Activated gamma-delta T cell (primary cell): ENCODE results near the gene USP38.
"Not testable (repeated sequence)": the region's sequence is repeated elsewhere in the genome, so short reads cannot be mapped to it uniquely, and the experiment has no call there.

ENCODE experiments used
- DNase-seq: peaks from one replicate; lab custom pipeline; 2025; lab: John Stamatoyannopoulos, UW

Gene USP38

DNA sequence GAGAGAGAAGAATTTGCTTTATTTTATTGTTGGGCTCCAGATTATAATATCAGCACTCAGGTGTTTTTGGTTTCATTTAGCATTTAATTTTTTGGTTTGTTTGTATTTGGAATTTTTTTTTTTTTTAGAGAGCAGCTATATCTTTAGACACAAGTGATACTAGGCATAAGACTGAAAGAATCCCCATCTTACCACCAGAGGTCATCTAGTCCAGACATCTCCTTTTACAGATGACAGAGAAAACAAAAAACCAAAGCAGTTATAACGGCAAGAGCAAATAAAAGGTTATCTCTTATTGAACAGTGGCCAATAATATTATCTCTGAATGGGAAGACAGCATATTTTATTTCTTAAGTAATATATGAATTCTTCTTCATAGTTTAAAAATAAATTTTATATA is 22.8 kb downstream of the USP38 start:
- no peak for DNase-seq

DNA sequence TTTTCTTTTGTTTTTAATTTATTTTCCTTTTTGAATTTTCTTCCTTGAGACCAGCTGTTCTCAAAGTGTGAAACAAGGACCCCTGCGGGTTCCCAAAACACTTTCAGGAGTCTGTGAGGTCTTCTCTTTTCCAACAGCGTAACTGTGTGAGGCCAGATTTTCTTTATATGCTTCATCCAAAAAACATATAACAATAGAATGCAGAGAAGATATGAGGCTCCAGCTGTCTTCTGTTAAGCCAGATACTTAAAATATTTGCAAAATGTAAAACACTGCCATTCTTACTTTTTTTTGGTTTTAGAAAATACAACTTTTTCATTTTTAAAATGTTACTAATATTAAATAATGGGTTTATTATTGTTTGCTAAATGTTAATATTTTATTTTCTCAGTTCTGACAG is 27.8 kb downstream of the USP38 start:
- DNase-seq = no peak

DNA sequence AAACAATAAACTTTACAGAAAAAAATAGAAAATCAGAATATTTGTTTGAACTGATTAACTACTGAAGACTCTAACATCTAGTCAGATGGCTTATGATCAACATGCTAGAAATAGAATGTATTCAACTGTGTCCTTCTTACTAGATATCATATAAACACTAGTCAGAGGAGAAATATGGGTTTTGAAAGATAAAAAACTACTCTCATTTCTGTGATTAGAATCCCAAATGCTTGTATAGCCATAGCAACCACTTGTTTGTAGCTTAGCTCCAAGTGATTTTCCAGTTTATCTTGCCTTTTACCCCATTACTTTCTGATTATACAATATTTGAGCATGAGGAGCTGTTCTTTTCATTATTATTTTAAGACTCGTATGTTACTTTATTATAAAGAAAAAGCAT is 31.2 kb downstream of the USP38 start:
- no peak for DNase-seq

DNA sequence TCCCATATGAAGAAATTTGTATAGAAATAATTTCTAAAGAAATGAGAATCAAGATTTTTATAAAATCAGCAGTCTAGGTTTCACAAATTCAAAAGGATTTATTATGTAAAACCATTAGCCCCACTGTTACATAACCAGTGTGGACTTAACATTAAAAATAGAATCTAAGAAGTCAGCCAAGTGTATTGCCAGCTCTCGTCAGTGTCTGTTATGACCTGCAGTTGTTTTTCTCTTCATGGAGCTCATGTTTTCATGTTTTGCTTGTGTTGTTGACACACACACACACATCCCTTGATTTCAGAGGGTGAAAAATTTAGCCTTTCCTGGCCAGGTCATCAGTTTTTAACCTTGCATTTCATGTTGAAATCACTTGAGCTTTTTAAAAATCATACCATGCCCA is 39.5 kb downstream of the USP38 start:
- no peak for DNase-seq

DNA sequence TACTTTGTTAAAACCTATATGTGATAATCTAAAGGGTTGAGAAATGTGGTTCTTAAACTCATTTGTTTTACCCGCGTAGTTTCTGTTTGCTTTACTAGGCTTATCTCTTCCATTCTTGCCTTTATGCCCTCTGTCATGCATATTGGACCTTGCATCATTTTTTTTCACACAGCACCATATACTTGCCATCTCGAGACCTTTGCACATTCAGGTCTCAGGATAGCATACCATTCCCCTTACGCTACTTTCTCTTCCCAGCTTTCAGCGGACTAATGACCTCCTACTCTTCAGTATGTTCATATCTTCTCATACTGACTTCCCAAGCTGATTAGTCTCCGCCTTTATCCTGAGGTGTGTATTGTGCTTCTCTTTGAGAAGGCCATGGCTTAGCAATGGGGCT is 40.5 kb downstream of the USP38 start:
- DNase-seq = no peak

DNA sequence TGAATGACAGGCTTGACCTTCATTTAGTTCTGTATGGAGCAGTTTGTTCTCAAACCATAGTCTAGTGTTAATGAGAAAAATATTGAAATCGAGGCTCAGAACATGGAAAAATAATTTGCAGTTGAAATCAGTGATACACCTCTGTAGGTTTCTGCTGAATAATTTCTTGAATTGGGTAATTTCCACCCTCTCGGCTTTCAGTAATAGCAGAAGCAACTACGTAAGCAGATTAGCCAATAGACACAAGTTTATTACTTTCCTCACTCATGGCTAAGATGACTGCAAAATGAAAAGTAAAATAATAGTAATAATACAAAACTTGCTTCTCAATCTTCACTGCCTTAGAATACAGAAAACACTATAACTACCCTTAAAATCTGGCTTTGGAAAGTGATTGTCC is 46.0 kb downstream of the USP38 start:
- no peak for DNase-seq

DNA sequence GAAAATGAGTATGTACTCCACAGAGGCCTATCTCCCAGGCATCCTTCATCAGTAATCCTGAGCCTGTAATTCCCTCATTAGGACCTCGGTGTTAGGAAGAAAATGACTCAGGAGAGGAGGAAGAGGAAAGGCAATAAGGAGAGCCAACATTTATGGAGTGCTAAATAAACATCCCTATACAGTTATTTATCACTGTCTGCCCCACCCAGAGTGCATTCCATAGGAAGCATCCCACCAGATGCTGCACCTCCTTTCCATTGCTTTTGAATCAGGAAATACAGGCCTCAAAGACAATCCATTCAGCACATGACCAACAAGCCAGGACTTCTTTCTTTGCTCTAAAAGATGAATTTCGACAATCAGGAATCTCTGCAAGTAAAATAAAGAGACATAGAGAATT is 47.6 kb downstream of the USP38 start:
- DNase-seq = no peak

DNA sequence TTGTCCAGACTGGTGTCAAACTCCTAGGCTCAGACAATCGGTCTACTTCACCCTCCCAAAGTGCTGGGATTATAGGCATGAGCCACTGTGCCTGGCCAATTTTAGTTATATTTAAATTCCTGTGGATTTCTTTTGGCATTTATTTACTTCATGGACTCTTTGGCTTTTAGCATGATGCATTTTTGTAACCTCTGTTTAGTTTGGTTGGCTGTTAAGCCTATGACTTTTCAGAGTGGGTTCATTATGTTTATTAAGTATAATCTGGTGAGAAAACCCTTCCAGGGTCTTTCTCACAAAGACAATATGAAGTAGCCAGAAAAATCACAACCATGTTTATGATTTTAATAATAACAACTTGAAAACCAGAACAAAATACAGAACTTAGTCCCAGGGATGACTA is 49.4 kb downstream of the USP38 start:
- no peak for DNase-seq

DNA sequence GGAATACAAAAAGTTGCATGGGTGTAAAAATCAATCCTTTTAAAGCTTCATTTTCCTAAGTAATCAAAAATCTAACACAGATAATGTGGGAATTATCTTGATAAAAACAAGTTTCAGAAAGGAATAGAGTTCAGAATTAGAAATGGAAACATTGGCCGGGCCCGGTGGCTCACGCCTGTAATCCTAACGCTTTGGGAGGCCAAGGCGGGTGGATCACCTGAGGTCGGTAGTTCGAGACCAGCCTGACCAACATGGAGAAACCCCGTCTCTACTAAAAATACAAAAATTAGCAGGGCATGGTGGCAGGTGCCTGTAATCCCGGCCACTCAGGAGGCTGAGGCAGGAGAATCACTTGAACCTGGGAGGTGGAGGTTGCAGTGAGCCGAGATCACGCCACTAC is 52.5 kb downstream of the USP38 start:
- not testable (repeated sequence) for DNase-seq

DNA sequence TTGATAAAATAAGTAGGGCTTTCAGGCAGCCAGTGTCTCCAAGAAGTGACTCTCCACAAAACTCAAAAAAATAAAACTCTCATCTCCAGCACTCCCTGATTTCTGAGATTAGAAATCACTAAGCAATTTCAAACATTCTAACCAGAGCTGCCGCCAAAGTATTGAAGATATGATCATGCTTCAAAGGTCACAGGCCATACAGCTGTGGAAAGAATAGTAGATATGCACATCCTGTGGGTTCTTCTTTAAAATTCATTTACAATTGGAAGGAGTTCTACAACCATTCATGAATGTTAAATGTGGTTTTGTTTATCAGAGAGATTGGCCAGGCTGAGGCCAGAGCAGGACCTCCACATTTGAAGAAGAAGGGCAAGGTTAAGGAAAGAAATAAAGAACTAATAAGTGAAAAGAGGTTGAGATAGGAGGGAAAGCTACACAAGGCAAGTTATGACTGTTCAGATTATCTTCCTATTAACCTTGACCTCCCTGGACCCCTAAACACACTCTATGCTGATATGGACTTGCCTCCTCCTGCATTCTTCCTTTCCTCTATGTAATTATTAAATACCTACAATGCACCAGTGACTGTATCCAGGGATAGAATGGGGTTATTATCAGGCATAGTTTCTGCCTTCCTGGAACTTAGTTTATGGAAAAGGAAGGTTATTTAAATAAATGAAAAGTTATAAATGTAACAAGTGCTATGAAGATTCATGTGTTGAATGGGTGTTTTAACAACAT is 56.4 kb downstream of the USP38 start:
- no peak for DNase-seq

DNA sequence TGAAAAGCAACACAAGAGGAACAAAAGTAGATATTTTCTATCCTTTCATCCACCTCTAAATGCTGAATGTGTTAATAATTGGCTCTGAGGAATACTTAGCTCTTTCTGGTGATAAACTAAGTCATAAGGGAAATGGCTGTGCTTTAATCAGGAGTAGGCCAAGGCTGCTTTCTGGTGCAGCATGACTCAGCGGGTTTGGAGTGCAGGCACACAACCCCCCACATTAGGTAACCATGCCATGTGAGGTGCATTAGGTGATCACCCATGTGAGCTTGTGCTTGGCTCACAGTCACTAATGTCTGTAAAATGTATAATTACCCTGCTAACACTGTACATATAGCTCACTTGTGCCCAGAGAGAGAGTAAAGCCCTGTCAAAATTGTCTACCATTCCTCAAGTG is 57.2 kb downstream of the USP38 start:
- no peak for DNase-seq

DNA sequence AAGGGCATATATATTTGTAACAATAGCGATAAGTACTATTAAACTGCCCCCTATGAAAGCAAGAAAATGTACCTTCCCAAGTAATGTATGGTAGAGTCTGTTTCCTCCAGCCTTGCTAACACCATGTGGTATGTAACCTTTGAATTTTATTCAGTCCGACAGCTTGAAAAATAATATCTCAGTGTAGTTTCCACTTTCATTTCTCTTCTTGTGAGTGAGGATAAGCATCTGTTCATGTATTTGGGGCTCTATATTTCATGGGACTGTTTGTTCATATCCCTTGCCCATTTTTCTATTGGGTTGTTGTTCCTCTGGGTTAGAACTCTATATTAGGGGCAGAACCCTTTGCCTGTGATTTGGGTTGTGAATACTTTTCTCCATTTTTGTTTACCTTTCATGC is 58.3 kb downstream of the USP38 start:
- no peak for DNase-seq

DNA sequence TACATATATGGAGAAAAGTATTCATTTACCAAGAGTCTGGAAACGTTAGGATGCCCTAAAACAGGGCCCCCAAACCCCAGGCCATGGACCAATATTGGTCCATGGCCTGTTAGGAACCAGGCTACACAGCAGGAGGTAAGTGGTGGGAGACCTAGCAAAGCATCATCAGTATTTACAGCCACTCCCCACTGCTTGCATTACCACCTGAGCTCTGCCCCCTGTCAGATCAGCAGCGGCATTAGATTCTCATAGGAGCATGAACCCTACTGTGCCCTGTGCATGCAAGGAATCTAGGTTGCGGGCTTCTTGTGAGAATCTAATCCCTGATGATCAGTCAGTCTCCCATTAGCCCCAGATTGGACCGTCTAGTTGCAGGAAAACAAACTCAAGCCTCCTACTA is 62.3 kb downstream of the USP38 start:
- DNase-seq = no peak

DNA sequence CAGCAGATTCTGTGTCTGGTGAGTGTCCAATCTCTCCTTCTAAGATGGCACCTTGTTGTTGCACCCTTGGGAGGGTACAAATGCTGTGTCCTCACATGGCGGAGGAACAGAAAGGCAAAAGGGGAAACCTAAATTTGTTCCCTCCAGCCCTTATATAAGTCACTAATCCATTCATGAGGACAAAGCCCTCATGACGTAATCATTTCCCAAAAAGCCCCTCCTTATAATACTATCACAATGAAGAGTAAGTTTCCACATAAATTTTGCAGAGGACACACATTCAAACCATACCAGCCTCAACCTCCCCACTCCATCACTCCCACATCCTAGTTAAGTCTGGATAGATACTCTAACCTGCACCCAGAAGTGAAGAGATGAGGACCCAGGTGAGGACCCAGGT is 63.1 kb downstream of the USP38 start:
- no peak for DNase-seq

DNA sequence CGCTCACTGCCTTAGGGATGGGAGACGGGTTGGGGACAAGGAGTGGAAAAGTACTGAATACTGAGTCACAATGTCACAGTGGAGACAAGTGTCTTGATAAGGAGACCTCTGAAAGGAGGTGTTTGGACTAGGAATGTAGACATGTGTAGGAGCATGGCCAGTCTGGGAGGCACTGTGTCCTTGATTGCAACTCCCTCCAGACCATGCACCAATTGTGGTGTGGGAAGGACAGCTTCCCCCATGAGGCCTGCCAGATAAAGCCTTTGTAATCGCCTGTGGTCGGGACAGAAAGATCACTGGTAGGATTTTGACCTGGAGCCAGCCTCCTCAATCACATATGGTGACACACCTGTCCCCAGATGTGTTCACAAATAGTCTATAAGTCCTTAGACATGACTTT is 64.1 kb downstream of the USP38 start:
- no peak for DNase-seq

DNA sequence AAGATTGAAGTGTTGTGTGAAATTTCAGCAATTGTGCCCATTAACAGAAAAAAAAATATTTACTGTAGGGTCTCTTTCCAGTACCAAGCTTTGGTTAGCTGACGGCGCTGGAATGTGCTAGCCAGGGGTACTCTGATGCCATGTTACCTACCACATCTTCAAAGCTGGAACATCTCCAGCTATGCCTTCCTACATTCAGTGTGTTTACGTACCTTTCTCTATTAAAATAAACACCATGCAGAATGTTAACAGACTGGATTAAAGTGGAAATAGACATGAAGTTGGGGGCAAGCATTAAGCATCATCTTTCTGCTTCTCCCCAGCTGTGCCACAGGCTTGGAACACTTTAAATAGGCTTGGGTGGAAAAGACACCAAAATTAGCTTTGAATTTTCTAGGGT is 65.9 kb downstream of the USP38 start:
- no peak for DNase-seq

DNA sequence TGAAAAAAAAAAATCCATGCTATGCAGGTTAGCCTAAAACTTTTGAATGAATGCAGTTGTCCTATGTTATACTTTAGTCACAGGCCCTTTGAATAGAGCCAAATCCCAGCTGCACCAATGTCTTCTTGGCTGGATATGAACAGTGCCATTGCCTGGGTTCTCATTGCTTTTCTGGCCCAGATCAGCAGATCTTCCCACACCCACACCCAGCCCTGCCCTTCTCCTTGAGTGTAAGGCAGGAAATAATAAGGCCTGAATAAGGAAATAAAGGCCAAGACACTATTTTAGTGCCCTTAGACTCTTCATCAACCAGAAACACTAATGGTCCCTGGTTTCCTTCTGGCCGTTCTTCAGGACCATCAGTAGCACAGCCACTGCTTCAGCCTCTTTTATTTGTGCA is 66.6 kb downstream of the USP38 start:
- DNase-seq = no peak

DNA sequence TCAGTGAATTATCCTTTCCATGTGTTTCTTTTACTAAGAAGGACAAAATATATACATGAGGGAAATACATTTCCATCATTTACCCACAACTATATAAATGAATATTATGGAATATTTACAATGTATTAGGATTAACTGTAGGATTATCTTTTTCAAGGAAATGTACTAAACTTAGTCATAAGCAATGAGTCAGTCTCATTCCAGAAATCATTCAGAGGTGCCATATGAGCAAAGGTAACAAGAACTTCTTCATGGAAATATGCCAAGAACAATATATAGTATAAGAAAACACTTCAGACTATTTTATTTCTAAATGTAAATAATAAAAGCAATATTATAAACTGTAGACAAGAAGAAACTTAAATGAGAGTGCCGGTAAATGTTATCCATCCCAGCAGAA is 67.1 kb downstream of the USP38 start:
- DNase-seq = no peak

DNA sequence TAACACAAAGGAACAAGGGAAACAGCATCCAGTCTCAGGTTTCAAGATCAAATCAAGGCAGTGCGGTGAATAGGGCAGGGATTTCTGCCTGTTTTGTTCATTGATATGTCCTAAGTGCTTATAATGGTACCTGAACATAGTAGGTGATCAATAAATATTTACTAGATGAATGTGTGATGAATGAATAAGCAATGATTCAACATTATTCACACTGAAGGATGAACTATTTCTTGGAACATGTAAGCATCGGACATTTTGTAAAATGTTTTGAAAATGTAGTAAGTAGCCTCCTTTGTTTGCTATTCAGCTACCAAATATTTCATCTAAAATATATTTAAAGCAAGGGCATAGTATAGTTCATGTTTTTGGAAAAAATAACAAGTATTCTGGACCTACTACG is 67.8 kb downstream of the USP38 start:
- no peak for DNase-seq

DNA sequence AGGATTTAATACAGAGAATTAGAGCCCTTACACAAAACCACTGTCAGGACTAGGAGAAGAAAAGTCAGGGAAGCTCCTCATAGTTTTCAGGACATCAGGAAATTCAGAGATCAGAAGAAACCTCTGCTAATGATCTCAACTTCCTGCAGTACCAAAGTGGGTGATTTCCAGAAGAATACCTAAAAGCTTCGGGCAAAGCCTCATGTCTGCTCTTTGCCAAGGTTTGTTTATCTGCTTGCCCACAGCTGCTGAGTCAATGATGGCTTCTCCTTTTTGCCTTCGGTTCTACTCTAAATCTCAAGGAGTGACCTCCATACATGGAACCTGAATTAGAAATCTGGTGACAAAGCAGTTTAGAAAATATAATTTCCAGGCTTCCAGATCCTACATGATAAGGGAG is 68.4 kb downstream of the USP38 start:
- no peak for DNase-seq

DNA sequence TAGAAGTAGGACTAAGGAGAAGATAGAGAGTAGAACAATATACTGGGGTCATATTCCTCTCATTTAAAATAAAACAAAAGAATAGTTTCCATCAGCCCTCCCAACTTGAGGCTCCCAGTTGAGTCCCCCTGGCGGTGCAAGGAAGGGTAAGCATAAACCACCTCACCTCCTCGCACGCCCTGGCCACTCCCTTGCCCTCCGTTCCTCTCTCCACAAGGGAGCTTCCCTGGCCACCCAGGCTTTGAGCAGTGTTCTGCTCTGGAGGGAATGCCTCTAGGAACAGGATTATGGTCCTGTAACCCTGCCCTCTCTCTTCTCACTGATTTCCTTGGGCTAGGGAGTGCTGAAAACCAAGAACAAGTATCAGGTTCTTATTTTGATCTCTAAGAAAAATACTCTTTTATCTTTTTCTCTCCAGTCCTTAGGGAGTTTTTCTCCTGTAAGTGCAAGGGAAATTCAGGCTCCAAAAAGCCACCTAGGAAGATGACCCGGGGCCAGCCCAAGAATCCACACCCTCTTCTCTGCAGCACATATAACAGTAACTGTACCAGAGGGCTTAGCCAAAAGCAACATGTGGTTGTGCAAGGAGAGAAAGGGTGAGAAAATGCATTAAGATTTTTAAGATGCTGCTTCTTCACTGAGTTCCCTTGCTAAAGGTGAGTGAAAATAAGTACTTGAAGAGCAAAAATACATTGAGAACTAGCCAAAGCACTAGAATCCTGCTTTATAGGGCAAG is 69.9 kb downstream of the USP38 start:
- no peak for DNase-seq

DNA sequence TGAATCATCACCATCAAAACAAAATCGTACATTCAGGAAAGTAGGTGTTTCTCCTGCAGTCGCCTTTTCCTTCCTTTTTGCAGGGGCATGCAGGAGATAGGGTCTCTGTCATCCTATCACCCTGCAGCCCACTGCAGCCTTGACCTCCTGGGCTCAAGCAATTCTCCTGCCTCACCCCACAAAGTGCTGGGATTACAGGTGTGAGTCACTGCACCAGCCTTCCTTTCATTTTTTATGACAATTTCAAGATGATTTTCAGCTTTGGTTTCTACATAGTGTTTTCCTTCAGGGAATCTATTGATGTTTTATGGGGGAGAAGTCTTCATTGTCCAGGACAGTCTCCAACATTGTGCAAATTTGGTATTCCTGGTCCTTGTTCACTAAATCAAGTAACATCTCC is 71.7 kb downstream of the USP38 start:
- no peak for DNase-seq

DNA sequence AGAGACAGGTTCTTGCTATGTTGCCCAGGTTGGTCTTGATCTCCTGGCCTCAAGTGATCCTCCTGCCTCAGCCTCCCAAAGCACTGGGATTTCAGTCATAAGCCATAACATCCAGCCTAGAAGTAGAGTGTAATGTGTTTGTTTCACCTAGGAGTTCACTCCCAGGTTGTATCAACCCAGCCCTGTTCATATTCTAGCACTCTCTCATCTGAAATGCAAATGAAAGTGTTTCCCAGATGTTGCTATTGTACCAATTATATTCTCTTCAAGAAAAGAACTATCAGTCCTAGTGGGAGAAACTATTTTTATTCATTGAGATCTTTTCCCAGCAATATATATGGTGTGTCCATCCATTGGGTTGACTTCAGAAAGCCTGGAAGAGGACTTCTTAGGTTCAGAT is 72.6 kb downstream of the USP38 start:
- DNase-seq = no peak

DNA sequence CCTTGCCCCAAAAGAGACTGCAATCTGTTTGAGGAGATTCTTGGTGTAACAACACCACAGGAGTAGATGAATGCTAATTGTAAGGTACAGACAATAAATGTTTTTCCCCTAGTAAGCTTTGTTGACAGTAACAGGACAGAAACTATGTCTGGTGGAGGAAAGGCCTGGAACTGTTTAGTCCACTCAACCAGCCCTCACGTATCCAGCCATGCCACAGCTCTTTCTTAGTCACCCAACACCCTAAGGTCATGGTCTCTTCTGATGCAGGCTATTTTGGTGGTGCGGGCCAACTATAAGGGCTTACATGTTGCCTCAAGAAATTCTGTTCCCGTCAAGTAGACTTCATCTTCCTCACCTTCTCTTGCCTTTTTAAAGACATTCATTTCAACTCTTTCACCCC is 76.0 kb downstream of the USP38 start:
- no peak for DNase-seq
